Measurements from ENCODE around the gene SLC6A6.

Gene SLC6A6

GRCh38 chr3:14487821-14488220, 85.4 kb downstream of the SLC6A6 start:
- no peak for DNase-seq (ENCODE audit: low read depth in 2 of 2)

DNA sequence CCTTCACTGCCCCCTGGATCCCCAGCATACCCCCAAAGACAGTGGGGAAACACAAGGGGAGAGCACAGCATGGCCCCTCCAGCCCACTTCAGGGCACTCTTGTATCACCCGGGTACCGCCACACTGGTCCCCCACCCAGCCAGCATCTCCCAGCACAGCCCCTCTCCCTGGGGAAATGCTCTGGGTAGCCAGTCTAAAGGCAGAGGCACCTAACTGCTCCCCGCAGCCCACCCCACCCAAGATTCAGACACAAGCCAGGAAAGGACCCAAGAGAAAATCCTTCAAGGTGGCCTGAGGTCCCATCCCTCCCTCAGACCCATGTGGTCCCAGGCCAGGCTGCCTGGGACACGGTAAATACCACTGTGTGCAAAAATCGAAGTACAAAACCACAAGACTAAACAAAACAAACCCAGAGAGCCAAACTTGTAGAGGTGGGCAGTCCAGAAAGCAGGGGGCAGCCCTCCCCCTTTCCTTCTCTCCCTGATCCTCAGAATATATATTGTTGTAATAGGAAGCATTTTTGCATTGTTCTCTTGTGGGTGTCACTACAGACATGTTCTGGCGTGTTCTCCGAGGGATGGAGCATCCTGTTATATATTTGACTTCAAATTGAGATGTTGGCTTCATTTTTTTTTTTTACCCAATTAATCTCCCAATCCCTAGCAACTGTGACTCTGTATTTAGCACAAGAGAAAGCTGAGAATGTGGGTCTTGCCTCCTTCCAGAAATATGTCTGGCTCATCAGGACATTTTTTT, 86.1 kb downstream of the SLC6A6 start:
- no peak for DNase-seq (ENCODE audit: low read depth in 2 of 2)

GRCh38 chr3:14489641-14490040, 87.2 kb downstream of the SLC6A6 start:
- no peak for DNase-seq (ENCODE audit: low read depth in 2 of 2)

GRCh38 chr3:14490255-14490654, 87.8 kb downstream of the SLC6A6 start:
- no peak for DNase-seq (ENCODE audit: low read depth in 2 of 2)

DNA sequence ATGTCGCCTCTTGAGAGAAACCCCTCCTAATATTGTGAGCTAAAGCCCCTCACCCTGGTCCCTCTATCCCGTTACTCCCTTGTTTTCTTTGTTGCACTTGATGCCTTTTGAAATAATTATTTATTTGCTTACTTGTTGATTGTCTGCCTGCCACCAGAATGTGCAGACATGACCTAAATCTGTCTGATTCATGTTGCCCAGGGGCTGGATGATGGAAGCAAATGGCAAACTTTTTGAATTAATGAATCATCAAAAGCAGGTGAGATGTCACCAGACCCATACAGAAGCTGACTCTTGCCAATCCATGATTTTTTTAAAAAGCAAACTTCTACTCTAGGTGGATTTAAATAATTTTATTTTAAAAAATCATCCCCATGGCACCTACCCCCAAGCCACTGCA, 88.4 kb downstream of the SLC6A6 start:
- DNase-seq (ENCODE audit: low read depth in 2 of 2) = no peak

- no peak for DNase-seq (ENCODE audit: low read depth in 2 of 2)
Observed at GRCh38 chr3:14491396-14492190, 89.2 kb downstream of the SLC6A6 start.

GRCh38 chr3:14492948-14493881, 90.8 kb downstream of the SLC6A6 start:
- no peak for DNase-seq (ENCODE audit: low read depth in 2 of 2)

GRCh38 chr3:14494279-14494972, 92.0 kb downstream of the SLC6A6 start:
- DNase-seq (ENCODE audit: low read depth in 2 of 2) = no peak

GRCh38 chr3:14494973-14495300, 92.5 kb downstream of the SLC6A6 start:
- no peak for DNase-seq (ENCODE audit: low read depth in 2 of 2)

GRCh38 chr3:14496351-14496750, 93.9 kb downstream of the SLC6A6 start:
- no peak for DNase-seq (ENCODE audit: low read depth in 2 of 2)

GRCh38 chr3:14497321-14497720, 94.9 kb downstream of the SLC6A6 start:
- no peak for DNase-seq (ENCODE audit: low read depth in 2 of 2)

DNA sequence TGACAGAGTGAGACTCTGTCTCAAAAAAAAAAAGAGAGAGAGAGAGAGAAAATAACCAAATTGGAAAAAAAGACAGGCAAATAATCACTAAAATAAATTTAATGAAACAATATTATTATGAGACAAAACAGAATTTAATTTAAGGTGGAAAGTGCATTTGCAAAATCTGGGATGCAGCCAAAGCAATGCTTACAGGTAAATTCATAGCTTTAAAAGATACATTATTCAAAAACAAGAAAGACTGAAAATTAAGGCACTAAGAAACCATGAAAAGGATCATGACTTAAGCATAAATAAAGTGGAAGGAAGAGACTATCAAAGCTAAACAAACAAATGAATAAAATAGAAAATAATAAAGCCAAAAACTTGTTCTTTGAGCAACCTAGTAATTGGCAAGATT, 100.1 kb downstream of the SLC6A6 start:
- no peak for DNase-seq (ENCODE audit: low read depth in 2 of 2)

DNA sequence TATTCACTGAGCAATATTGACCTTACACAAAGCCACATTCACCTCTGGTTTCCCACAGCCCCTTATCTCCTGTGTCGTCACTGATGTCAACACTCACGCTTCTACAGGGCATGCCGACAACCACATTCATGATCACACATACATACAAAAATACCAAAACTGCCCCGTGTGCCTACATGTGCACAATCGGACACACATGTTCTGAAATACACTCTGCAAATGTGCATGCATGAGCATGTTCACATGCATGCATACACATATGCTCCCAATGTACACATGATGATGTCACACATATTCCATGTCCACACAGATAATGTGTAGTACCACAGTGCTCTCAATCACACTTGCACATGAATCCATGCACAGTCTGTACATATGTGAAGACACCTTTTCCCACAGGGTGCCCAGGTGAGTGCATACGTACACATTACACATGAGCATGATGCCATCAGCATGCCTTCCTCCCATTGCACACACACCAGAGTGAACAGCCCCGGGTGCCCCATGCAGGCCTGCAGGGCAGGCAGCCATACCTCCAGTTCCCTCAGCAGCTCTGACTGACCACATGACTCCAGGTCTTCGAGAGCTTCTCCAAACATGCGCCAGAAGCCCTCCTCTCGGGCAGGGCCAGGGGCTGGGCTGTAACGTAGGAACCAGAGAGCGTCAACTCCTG, 100.8 kb downstream of the SLC6A6 start:
- no peak for DNase-seq (ENCODE audit: low read depth in 2 of 2)

DNA sequence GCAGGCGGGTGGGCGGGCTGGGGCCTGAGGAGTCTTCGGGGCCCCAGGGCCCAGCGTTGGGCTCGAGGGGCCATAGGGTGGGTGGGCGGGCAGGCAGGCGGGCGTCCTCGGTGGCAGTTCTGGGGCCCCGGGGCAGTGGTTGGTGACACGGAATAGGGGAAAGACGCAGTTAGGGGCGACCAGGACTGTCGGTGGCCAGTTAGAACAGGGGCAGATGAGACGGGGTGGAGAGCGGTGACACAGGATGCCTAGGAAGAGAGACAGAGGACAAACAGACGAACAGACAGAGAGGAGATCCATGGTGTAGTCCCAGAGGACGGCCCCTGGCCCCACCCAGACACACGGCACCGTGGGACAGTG, 101.3 kb downstream of the SLC6A6 start:
- no peak for DNase-seq (ENCODE audit: low read depth in 2 of 2)

GRCh38 chr3:14505001-14505802, 102.8 kb downstream of the SLC6A6 start:
- DNase-seq (ENCODE audit: low read depth in 2 of 2) = no peak

- no peak for DNase-seq (ENCODE audit: low read depth in 2 of 2)
Observed at GRCh38 chr3:14505803-14506500, 103.5 kb downstream of the SLC6A6 start.

DNA sequence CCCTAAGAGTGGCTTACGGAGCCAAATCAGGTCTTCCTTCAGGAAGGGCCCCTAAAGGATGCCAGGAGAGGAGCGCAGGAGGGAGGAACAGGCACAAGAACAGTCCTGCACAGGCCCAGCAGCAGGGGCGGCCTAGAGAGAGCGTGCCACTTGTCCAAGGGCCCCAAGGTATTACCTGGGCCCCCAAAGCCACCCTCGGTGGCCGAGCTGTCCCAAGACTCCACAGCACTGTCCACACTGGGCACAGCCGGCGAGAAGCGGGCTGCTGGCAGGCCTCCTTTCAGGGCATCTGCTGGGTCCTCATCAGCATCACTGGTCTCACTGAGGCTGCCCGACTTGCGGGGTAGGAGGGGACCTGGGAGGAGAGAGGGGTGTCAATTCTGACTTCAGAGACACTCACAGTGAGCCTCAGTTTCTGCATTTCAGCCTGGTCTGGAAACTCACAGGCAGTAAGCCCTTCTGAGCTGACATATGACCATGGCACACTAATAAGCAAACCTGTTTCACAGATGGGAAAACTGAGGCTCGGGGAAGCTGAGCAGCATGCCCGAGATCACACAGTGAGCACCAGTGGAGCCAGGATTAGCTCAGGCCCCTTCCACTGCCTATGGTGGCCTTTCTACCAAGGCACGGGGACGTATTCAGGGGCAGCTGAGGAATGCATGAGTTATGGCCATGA, 104.4 kb downstream of the SLC6A6 start:
- no peak for DNase-seq (ENCODE audit: low read depth in 2 of 2)

DNA sequence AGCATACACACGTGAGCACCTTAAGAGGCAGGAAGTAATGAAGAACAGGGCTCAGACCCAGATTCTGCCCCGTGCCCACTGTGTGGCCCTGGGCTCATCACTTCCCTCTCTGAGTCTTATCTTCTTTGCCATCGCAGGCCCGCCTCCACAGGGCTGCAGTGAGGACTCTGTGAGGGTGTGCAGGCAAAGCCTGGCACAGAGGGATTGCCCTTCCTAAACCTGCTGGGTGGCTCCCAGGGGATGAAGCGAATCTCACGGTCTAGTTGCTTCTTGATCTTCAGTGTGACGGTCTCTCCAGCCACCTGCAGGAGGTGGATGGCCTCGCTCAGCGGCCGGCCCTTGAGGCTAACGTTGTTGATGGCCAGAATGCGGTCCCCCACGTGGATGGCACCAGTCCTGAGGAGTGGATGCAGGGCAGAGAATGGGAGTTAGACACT, 104.9 kb downstream of the SLC6A6 start:
- no peak for DNase-seq (ENCODE audit: low read depth in 2 of 2)
